ENCODE results near the gene IPCEF1.
"Not testable (repeated sequence)": the region's sequence is repeated elsewhere in the genome, so short reads cannot be mapped to it uniquely, and the experiment has no call there.

Gene IPCEF1

DNA sequence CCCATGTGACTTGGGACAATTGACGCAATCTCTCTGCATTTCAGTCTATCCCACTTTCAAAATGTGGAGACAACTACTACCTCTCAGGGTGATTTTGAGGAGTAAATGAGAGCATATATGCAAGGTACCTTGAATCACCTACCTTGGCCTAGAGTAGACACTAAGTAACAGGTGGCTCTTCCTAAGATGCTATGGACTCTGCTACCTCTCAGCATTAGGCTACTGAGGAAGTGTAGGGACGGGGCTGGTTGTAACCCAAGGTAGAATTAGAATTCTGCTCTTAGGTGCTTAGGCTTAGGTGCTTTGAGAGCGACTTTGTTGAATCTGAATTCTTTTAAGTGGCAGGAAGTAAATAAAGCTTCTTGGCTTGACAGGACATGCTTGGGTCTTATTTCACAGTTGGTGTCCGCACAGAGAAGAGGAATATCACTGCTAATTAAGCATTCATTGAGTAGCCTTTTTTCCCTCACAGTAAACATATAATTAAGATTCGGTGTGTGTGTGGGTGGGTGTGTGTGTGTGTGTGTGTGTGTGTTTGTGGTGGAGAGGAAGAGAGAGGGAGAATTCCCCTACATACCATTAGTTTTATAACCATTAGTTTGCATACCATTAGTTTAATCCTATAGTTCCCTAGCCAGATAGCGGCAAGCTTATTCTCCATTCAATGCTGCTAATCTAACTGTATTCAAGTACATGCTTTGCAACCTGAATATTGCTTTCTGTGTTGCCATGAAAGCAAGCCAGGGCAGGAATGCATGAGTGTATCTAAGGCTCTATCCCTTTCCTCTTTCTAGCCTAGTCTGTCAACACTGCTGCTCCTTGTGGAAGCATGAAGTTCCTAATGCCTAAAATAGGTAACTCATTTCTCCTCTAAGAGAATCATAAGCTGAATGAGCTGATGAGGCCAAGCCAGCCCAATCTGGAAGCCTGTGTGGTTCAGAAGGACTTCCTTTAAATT is 112.5 kb downstream of the IPCEF1 start:
- no peak for DNase-seq

DNA sequence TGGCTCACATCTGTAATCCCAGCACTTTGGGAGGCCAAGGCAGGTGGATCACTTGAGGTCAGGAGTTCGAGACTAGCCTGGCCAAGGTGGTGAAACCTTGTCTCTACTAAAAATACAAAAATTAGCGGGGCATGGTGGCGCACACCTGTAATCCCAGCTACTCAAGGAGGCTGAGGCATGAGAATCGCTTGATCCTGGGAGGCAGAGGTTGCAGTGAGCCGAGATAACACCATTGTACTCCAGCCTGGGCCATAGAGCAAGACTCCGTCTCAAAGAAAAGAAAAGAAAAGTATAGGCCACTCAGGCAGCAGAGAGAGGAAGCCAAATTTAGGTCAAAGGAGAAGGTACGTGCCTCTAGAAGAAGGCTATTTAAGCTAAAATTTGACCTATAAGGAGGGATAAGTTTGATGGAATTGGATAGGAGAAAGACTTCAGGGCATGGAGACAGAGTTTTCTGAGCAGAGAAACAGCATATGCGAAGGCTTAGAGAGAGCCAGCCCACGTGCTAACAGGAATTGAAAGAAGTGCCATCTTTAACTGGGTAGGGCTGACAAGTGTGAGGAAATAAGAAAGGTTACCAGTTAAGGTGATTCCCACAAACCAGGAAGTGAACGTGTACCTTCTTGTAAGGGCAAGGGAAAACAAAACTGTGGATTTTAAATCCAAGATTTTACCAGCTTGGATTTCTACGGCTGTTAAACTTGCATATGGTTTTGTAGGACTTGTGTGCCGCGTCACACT is 113.8 kb downstream of the IPCEF1 start:
- no peak for DNase-seq

DNA sequence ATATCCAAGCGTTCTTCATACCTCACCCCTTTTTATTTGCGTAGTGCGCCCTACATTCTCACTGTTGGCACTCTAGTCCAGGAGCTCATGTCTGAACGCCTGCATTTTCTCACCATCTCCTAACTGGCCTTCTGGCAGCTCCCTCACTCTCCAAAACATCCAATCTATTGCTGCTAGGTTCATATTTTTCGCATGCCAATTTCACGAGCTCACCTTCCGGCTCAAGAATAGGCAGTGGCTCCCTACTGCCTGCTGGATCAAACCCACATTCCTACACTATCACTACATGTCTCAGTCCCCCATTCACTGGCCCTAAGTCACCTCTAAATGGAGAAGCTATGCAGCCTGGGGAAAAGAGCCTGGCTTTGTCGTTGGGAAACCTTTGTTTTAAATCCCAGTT is 115.0 kb downstream of the IPCEF1 start:
- no peak for DNase-seq

DNA sequence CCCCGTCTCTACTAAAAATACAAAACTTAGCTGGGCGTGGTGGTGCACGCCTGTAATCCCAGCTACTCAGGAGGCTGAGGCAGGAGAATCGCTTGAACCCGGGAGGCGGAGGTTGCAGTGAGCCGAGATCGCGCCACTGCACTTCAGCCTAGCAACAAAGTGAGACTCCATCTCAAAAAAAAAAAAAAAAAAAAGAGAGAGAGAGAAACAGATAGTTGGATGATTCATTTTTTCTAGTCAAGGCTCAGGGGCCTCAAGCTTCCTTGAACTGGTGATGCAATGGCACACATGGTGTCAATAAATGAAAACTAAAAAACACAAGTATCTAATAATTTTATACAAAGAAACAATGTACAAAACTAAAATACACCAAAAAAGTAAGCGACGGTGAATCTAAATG is 115.5 kb downstream of the IPCEF1 start:
- DNase-seq, result not testable (repeated sequence)

DNA sequence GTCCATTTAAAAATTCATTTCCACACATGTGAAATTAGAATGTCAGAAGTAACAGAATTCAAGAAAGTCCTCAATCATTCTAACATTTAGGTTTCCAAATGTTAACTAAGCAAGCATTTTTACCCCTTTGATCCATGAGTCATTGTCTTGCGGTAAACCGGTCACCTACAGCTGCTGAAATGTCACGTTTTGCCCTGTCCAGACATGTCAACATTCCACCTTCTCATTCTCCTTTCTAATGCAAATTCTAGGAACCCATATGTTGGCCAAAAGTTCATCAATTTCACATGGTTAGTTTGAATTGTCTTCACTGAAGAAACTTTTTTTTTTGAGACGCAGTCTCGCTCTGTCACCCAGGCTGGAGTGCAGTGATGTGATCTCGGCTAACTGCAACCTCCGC is 117.2 kb downstream of the IPCEF1 start:
- no peak for DNase-seq

DNA sequence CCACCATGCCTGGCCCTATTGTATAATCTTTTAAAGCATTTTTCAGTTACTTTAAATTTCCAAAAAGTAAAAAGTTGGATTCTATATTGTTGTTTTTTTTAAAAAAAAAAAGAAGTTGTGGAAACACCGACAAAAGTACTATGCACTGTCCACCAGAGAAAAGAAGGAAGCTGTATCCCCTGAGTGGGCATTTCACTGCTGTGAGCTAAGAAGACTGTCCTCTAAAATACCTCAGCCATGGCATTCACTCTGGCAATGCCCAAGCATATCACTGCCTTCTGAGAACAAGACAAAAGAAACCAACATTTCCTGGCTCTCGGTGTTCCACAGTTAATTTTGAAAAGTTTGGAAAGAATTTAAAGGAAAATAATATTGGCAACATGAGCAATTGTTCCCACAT is 117.8 kb downstream of the IPCEF1 start:
- DNase-seq, result no peak

DNA sequence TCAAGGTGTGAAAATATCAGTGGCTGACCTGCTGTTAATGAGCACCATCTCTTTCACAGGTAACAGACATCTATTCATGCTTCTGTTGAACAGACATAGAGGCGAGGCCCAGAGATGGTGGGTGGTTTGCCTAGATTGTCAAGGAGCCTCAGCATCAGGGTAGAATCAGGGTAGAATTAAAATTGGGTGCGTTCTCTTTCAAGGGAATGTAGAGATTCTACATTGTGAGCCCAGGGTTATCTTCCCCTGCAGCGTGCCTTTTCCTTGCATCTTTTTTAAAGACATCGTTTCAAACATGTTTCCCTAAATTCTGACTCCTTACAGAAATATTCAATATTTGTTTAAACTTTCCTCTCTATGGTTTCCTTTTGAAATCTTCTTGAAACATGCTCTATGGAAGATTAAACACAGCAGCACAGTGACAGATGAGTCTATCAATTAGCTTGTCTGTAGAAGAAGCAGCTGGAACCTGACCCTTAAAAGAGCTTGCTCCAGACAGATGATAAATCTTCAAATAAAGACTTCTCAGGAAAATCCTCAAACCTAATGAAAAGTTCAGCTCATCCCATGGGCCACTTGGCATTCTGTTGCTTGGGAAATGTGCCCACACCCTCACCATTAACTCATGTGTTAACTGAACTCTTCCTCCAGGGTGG is 119.8 kb downstream of the IPCEF1 start:
- DNase-seq, result no peak

DNA sequence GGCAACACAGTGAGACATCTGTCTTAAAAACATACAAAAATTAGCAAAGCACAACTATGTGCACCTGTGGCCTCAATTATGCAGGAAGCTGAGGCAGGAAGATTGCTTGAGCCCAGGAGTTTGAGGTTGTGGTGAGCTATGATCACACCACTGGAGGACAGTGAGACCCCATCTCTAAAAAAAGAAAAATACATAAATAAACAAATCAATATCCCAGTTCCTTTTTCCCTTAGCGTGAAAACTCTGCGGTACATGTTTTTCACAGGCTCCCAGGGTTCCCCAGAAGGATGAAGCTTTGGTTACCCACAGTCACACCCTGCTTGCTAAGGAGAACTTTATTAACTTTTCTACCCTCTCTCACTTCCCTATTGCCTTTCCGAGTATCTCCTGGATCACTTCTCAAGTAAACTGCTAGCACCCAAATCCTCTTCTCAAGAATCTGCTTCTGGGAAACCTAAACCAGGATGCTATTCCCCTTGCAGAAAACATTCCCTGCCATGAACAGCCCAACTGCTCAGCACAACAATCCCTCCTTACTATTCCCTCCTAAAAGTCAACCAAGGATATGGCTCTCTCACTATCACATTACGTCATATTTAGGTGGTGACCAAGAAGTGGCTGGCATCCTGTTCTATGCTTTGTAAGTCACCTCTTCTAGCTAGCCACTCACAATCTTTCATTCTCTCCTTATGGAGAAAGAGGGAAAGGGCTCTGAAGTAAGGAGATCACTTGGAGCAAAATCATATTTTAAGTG is 122.4 kb downstream of the IPCEF1 start:
- DNase-seq, result no peak

DNA sequence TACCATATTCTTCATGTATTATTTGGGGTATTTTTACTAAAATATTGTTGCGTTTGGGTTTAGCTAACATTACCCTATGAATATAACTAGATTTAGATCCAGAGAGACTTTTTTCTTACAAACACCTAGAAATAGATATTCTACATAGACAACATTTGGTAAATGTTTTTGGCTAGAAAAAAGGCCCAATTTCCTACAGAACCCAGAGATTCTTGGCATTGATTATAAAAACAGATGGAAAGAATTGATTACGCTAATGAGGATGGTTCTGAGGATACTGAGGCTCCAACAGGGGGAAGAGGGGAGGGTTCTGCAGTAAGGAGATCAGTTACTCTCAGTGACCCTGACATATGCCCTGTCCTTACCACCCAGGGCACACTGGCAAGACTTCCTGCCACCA is 123.2 kb downstream of the IPCEF1 start:
- no peak for DNase-seq

DNA sequence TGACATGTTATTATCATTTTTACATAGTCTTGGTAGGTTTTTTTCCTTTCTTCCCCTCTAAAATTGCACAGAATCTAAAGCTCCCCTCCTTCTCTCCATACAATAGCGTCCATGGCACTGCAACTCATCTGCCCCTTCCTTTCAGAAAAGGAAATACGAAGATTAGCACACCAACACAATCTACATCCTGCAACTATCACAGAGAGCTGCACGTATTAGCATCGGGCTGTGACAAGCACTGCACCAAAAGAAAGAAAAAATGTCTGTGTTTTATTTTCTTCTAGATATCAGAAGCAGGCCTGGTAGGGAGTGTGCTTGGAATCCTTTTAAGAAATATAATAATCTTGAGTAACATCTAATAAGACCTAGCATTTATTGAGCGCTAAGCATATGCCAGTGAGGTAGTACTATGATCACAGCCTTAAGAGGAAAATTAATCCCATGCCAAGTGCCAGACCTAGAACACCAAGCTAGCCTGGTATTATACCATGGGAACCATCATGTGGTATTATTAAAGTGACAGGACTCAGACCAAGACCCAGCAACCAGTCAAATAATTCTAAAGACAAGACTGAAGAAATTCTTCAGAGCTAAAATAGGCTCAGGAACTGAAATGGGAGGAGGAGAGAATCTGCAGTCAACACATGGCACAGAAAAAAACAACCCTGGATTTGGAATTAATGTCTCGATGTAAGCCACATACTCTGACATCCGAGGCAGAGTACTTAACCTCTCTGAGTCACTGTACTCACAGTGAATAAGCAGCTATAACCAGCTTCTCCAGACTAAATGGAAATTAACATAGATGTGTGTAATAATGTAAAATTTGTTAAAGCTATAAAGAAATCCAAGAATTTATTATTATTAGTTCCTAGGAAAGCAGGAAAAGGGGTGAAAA is 124.3 kb downstream of the IPCEF1 start:
- DNase-seq, result no peak

DNA sequence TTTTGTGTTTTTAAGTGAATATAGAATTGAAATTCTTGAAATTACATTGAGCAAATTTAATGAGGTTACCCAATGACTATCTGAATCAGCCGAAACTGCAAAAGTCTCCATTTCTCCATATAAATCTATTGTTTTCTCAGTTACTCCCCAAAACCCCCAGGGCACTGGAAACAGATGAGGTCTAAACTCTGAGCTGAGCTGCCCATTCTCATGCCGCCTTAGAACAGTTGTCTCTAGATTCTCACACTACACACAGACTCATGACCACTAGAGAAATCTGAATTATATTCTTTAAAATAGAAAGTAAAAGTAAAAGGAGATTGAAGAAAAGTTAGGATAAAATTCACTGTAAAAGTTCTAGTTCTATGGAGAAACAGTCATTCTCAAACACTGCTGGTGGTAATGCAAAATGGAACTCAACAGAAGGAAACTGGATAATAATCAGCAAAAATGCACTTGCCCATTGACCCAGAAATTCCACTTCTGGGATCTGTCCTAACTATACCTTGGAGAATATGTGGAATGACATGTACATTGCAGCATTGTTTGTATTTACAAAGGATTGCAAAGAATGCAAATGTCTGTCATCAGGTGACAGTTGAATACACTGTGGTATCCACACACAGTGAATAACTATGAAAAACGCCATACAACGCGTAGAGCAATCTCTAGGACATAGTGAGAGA is 125.5 kb downstream of the IPCEF1 start:
- no peak for DNase-seq

DNA sequence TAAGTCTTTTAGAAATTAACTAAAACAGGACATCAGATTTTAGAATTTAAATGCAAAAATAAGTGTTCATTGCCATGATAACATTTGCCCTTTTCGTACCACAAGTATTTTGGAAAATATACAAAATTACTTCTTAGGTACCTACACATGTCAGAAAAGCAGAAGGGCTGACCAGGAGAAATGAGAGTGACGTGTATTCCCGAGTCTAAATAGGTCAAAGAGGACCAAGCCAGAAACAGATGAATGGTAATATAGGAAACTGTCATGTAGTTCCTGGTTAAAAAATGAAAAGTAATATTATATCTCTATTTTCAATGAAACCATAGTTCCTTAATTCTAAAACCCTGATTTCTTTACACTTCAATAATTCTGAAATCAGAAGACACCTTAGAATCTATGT is 126.2 kb downstream of the IPCEF1 start:
- DNase-seq, result no peak

DNA sequence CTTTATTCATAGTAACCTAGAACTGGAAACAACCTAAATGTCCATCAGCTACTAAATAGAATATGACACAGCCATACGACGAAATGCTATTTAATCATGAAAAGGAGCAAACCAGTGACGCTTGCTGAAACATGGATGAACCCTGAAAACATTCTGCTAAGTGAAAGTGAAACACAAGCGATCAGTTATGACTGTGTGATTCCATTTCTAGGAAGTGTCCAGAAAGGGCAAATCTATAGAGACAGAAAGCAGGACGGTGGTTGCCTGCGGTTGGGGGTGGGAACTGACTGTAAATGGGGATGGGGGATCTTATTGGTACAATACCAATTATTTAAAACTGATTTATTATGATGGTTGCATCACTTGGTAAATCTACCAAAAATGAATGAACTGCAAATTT is 126.8 kb downstream of the IPCEF1 start:
- DNase-seq, result no peak

DNA sequence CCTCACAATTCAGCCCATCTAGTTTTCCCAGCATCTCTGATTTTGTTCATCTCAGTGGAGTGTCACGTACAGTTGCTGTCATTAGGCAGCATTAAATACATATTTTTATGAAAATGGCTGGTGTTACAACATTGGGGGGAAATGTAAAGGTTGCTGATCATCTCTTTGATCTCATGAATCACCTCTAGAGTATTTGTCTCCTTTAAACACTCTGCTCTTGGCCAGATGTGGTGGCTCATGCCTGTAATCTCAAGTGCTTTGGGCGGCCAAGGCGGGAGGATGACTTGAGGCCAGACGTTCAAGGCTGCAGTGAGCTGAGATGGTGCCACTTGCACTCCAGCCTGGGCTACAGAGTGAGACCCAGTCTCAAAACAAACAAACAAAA is 128.1 kb downstream of the IPCEF1 start:
- no peak for DNase-seq

DNA sequence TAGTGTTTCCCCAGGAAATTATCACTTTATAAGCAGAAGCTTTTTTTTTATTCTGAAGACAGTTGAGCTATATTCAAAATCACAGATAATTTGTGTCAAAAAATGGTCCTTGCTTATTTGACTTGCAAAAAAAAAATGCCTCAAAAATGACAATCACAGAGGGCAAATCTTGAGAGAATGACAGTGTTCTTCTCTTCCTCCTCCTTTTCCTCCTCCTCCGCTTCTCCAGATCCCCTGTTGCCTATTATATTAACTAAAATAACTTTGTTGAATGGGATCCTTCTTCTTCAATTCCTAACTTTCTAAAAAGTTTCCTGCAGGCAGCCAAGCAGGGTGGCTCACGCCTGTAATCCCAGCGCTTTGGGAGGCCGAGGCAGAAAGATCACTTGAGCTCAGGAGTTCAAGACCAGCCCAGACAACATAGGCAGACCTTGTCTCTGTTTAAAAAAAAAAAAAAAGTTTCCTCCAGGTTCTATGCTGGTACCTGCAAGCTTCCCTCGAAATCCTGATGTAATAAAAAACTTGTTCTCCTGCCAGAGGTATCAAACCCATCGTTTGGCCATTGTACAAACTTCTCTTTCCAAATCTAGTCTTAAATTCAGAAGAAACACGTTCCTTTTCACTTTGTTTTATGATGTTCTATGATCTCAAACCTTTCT is 128.6 kb downstream of the IPCEF1 start:
- no peak for DNase-seq

DNA sequence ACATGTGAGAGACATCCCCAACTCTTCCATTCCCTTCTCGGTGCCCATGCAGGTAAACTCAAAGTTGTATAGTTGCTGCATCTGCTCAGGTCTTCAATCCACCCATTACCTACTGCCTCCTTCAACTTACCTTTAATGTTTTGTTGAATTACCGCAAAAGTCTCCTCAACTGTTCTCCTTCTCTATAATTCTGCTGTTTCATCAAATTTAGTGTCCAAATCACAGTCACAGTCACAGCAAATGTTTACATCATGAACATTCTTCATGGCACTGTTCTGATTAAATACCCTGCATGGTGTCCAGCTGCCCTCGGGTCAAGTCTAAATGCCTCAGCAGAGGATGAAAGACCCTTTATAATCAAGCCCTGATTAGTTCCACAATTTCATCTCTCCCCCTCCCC is 130.1 kb downstream of the IPCEF1 start:
- no peak for DNase-seq

DNA sequence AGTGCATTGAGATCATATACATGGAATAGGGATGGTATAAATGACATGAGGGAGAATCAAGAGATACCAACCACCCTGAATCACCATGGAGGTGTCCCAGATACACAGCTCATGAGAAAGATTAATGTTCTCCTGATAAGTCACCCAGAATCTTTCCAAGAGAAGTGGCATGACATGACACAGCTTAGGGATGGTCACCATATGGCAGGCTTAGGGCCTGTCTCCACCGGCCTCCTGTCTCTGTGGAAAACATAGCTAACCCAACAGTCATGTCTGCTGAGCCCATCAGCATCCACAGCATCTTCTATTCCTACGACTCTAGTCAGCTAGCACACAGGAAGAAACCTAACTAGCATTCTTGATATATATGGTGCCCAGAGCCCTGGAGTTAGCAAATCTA is 133.3 kb downstream of the IPCEF1 start:
- DNase-seq, result no peak

DNA sequence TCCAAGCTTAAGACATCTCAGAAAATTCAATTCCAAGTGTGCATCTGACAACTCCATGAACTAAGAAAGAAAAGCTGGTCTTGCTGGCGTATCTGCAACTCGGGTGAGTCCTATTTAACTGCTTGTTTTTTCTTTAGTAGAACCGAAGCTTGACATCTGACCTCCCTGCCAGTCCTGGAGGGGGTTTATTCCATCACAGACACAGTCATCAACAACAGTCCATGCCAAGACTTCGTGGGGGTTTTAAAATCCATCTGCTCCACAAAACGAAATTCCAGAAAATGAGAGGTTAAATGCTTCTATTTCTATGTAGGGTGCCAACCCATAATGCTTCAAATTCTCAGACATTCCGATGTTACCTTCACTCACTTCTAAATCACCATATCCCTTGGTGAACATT is 133.9 kb downstream of the IPCEF1 start:
- DNase-seq, result no peak

DNA sequence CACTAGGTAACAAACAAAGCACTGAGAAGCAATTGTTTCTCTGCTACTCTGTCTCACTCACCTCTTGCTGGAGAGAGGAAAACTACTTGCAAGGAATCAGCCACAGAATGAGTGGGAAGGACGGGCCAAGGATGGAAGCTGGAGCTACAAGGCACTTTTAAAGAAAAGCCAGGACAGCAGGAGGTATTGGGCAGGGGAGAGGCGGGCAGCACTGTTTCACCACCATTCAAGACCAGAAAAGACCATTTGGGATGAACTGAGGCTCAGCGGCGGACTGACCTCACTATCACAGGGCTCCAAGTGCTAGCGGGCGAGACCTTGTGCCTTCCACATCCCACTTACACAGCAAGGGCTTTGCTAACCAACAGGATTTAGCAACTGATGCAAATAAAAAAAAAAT is 137.4 kb downstream of the IPCEF1 start:
- DNase-seq, result no peak

DNA sequence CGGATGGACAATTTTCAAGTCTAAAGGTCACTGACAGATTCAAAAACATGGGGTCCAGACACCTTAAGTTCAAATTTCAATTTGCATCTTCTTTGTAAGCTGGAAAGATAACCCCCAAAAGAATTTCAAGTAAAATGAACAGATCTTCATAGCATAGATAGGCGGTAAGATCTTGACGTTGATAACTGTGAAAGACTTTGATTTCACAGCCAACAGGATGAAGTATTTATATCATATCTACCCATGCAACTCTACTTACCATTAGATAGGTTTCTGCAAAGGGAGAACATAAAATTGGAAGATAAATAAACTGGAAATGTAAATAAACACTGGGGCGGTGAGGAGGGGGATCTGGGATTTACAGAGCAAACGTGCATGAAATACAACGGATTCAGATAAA is 137.8 kb downstream of the IPCEF1 start:
- no peak for DNase-seq

DNA sequence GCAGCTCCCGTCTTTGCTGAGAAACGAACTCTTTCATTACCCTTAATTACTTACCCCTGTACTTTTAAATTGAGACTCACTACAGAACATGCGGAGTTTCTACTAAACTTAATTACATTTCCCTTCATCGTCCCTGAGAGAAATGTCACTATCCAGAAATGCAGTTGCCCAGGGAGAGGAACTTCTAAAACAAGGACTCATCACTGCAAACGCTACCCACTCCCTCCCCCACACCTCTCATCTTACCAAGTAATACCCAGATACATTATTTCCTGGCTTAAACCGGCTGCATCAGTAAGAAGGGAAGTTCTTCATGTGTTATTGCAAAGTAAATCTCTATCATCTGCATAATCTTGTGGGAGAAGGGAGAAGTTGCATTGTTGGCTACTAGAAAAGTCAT is 138.3 kb downstream of the IPCEF1 start:
- no peak for DNase-seq

Data from activated CD8-positive, alpha-beta memory T cell treated with anti-CD3 and anti-CD28 coated beads, Interleukin-2, amount 50 U/mL, for 48 hours (primary cell).